MM.1S (cell line): ENCODE measurements around the gene ANKS3.

Source experiments
- DNase-seq: peaks from one replicate; pipeline ENCODE4 v3.0.0-alpha.2; 2015
- H2AFZ ChIP-seq: fragments of 300-600 bp; sonication (generic); 2 replicates; pipeline ENCODE4 v1.6.0; 2016; ENCODE audit warnings: antibody characterized with exemption, low read length
- H3F3A ChIP-seq: fragments of 300-600 bp; sonication (generic); 2 replicates; pipeline ENCODE4 v1.6.1; 2016; ENCODE audit warnings: mild to moderate bottlenecking, antibody characterized with exemption, low read length, moderate library complexity, mixed read lengths; ENCODE audit not compliant: insufficient read depth
- H3K27ac ChIP-seq: fragments of 300-600 bp; sonication (generic); 2 replicates; pipeline ENCODE4 v1.5.1; 2016; ENCODE audit warnings: mild to moderate bottlenecking, low read length
- H3K27me3 ChIP-seq: fragments of 300-600 bp; sonication (generic); replicated peaks from 2 replicates; pipeline ENCODE4 v1.6.0; 2016; ENCODE audit warnings: low read length; ENCODE audit not compliant: insufficient read depth
- H3K36me3 ChIP-seq: fragments of 300-600 bp; sonication (generic); replicated peaks from 2 replicates; pipeline ENCODE4 v1.6.1; 2016; ENCODE audit warnings: mild to moderate bottlenecking, low read length, mixed read lengths; ENCODE audit not compliant: insufficient read depth
- H3K4me1 ChIP-seq: fragments of 300-600 bp; sonication (generic); 2 replicates; pipeline ENCODE4 v1.6.1; 2016; ENCODE audit warnings: low read length, mixed read lengths
- H3K4me2 ChIP-seq: fragments of 300-600 bp; sonication (generic); 2 replicates; pipeline ENCODE4 v1.6.0; 2016; ENCODE audit warnings: low read depth, low read length
- H3K4me3 ChIP-seq: fragments of 300-600 bp; sonication (generic); 2 replicates; pipeline ENCODE4 v1.5.1; 2016; ENCODE audit warnings: low read length, mixed read lengths
- H3K79me2 ChIP-seq: fragments of 300-600 bp; sonication (generic); 2 replicates; pipeline ENCODE4 v1.6.1; 2016; ENCODE audit warnings: mixed run types, low read length, mixed read lengths
- H3K9ac ChIP-seq: fragments of 300-600 bp; sonication (generic); 2 replicates; pipeline ENCODE4 v1.6.1; 2016; ENCODE audit warnings: low read length, mixed read lengths
- H3K9me2 ChIP-seq: fragments of 300-600 bp; sonication (generic); replicated peaks from 2 replicates; pipeline ENCODE4 v1.6.1; 2016; ENCODE audit warnings: mild to moderate bottlenecking, low read length, mixed read lengths; ENCODE audit not compliant: insufficient read depth
- H3K9me3 ChIP-seq: fragments of 300-600 bp; sonication (generic); replicated peaks from 2 replicates; pipeline ENCODE4 v1.6.1; 2016; ENCODE audit warnings: mild to moderate bottlenecking, low read length, mixed read lengths; ENCODE audit not compliant: insufficient read depth
- H4K20me1 ChIP-seq: fragments of 300-600 bp; sonication (generic); 2 replicates; pipeline ENCODE4 v1.6.1; 2016; ENCODE audit warnings: mild to moderate bottlenecking, low read length, moderate library complexity, mixed read lengths; ENCODE audit not compliant: insufficient read depth
- EZH2 ChIP-seq: fragments of 300-600 bp; sonication (generic); optimal IDR thresholded peaks from 2 replicates; pipeline ENCODE3; 2017; ENCODE audit warnings: low read depth, mild to moderate bottlenecking, antibody characterized with exemption, low read length, mixed read lengths
- EZH2phosphoT487 ChIP-seq: fragments of 300-600 bp; sonication (generic); IDR thresholded peaks from 2 replicates; pipeline ENCODE4 v1.6.1; 2018; ENCODE audit warnings: antibody characterized with exemption, low read length
- TF ChIP-seq, protein P1 (sequence below): fragments of 300-600 bp; sonication (generic); IDR thresholded peaks from 2 replicates; pipeline ENCODE4 v1.5.1; 2016; ENCODE audit warnings: antibody characterized with exemption, low read length, mixed read lengths

ANKS3 gene, protein sequence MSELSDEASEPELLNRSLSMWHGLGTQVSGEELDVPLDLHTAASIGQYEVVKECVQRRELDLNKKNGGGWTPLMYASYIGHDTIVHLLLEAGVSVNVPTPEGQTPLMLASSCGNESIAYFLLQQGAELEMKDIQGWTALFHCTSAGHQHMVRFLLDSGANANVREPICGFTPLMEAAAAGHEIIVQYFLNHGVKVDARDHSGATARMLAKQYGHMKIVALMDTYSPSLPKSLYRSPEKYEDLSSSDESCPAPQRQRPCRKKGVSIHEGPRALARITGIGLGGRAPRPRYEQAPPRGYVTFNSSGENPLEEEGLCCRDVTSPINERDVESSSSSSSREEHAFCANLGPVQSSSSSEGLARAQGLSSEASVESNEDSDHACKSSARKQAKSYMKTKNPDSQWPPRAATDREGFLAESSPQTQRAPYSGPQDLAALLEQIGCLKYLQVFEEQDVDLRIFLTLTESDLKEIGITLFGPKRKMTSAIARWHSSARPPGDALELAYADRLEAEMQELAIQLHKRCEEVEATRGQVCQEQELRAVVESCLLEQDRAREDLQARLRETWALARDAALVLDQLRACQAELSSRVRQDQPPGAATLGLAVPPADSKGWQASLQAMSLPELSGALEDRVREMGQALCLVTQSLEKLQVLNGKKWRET

DNA sequence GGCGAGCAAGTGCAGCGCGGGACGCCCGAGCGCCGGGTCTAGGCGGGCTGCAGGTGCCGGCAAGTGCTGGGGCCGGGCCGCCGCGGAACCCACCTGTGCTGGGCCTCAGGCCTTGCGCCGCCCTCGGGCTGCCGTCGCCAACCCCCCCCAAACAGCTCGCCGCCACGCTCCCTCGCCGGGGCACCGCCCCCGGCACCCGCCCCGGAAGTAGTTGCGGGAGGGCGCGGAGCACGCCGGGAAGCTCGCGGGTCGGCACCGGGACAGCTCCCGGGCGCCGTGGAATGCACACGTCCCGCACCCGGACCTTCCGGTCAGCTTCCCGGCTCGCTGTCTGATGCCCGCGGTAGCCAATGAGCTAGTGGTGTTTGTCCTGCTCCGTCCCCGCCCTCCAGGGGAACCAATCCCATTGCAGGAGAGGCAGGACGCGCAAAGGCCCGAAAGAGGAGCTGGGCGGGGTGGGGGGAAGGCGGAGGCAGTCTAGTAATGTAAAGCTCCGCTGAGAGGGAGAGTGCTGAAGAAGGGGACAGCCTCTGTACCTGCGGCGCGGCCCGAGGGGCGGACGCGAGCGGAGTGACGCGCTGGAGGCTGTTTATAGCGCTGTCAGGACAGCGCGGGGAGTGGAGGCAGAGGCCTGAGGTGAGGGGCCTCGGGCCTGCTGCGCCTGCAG, at the start of gene ANKS3, which contains the start of gene DNAAF8:
ANKS3 (minus strand) TSS at position 209 of the 667 bp plus-strand sequence. CDS start 4,122 bp downstream, outside the sequence.
DNAAF8 (plus strand) TSS at position 475 of the 667 bp plus-strand sequence. CDS start 1,978 bp downstream, outside the sequence.
- no peaks in the 10 kb centered on the region for H3K36me3 ChIP-seq
- H3K27ac ChIP-seq = peak within 1 kb of the TSS; percentile 63; the same call in 1 of the 2 replicates
- H3K9me2 ChIP-seq = no peaks in the 10 kb centered on the region
- H2AFZ ChIP-seq = peak within 1 kb of the TSS; percentile 97
- TF ChIP-seq, protein P1, sequence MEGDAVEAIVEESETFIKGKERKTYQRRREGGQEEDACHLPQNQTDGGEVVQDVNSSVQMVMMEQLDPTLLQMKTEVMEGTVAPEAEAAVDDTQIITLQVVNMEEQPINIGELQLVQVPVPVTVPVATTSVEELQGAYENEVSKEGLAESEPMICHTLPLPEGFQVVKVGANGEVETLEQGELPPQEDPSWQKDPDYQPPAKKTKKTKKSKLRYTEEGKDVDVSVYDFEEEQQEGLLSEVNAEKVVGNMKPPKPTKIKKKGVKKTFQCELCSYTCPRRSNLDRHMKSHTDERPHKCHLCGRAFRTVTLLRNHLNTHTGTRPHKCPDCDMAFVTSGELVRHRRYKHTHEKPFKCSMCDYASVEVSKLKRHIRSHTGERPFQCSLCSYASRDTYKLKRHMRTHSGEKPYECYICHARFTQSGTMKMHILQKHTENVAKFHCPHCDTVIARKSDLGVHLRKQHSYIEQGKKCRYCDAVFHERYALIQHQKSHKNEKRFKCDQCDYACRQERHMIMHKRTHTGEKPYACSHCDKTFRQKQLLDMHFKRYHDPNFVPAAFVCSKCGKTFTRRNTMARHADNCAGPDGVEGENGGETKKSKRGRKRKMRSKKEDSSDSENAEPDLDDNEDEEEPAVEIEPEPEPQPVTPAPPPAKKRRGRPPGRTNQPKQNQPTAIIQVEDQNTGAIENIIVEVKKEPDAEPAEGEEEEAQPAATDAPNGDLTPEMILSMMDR = no peak
- TF ChIP-seq EZH2 (no peak), EZH2phosphoT487 (no peak)
- H3K79me2 ChIP-seq = peaks cover 6% of the 10 kb centered on the region
- no peaks in the 10 kb centered on the region for H4K20me1 ChIP-seq
- peak; percentile 88 for DNase-seq
- H3F3A ChIP-seq = peaks cover 4% of the 10 kb centered on the region
- peak within 1 kb of the TSS; percentile 86 for H3K4me2 ChIP-seq
- no peaks in the 10 kb centered on the region for H3K9me3 ChIP-seq
- H3K4me1 ChIP-seq = peaks cover 5% of the 10 kb centered on the region; the same call in 1 of the 2 replicates
- H3K9ac ChIP-seq = peak within 1 kb of the TSS; percentile 81
- no peaks in the 10 kb centered on the region for H3K27me3 ChIP-seq
- H3K4me3 ChIP-seq = peak within 1 kb of the TSS; percentile 87

DNA sequence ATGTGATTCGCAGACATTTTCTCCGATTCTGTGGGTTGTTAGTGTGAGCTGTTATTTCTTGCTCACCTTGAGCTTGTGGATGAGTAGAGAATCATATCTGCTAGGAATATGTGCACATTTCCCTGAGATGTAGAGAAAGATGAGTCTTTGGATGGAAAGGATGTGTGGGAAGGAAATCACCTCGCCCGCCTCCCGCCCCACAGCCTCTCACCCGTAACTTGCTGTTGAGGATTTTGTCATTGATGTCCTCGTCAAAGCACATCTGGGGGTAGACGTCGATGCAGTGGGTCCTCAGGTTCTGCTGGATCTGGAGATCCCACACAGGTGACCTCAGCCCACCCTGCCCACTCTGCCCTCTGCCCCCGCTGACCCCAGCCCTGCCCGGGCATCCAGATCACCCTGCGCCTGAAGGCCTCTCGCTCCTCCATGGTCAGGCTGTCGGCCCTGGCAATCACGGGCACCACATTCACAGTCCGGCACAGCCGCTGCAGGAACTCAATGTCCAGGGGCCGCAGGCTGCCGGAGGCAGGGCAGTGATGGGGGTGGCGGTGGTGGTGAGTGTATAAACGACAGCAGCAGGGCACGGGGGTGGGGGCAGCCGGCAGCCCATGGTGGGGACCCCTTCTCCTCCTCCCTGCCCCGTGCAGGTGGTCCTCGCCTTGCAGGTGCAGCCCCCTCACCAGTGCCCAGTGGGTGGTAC, 49.3 kb upstream of the ANKS3 start:
- Histone ChIP-seq H3K4me1 (no peaks in the 10 kb centered on the region), H3K4me2 (no peak overlapping the region), H3K36me3 (no peaks in the 10 kb centered on the region), H3K4me3 (no peak overlapping the region), H3K27me3 (no peaks in the 10 kb centered on the region), H3K9ac (no peak overlapping the region), H3K9me3 (no peaks in the 10 kb centered on the region), H2AFZ (no peak overlapping the region), H3K79me2 (no peaks in the 10 kb centered on the region), H4K20me1 (no peaks in the 10 kb centered on the region), H3K9me2 (no peaks in the 10 kb centered on the region), H3F3A (no peaks in the 10 kb centered on the region), H3K27ac (no peak overlapping the region)
- TF ChIP-seq, protein P1 = no peak
- TF ChIP-seq EZH2phosphoT487 (no peak), EZH2 (no peak)
- DNase-seq = no peak

- H3K4me2 ChIP-seq = no peak overlapping the region
- 0 out of 2 replicates have a peak, but pooled peaks cover 1% of the 10 kb centered on the region for H3K27me3 ChIP-seq
- H3F3A ChIP-seq = no peaks in the 10 kb centered on the region
Observed at GRCh38 chr16:4780235-4780634, 46.2 kb upstream of the ANKS3 start.

More at GRCh38 chr16:4780235-4780634, 46.2 kb upstream of the ANKS3 start:
- Histone ChIP-seq H3K4me3 (no peak overlapping the region), H3K9ac (no peak overlapping the region), H3K36me3 (no peaks in the 10 kb centered on the region), H3K9me2 (no peaks in the 10 kb centered on the region), H4K20me1 (no peaks in the 10 kb centered on the region), H3K4me1 (no peaks in the 10 kb centered on the region), H3K79me2 (no peaks in the 10 kb centered on the region), H3K27ac (no peak overlapping the region), H2AFZ (no peak overlapping the region), H3K9me3 (no peaks in the 10 kb centered on the region)
- no peak for DNase-seq
- TF ChIP-seq, protein P1 = no peak
- TF ChIP-seq EZH2 = no peak
- no peak for TF ChIP-seq EZH2phosphoT487
